Spleen (tissue), 7 donors: ENCODE measurements around the gene DMRTC2.

Experiments
- CTCF ChIP-seq, 11 experiments: fragments of 200-600 bp in 7 of 11; fragments of 450-650 bp in 4 of 11; sonication (generic) in 4 of 11; IDR thresholded peaks in 8 of 11; conservative IDR thresholded peaks in 3 of 11; 1 replicate in 7 of 11; 2 replicates in 4 of 11; pipeline versions ENCODE4 v1.4.0 to v1.8.0; 2016 to 2021; ENCODE audit warnings: antibody characterized with exemption in 11 of 11, inconsistent platforms in 4 of 11, mild to moderate bottlenecking in 1 of 11
- POLR2A ChIP-seq, 3 donors: fragments of 450-650 bp; IDR thresholded peaks; one replicate each; pipeline ENCODE4 v1.5.1; 2017; ENCODE audit warnings: antibody characterized with exemption in 3 of 3, mild to moderate bottlenecking in 1 of 3
- donor health status: DM: no; HTN: no; CAD: no; lungs with moderate emphysema.
- donor health status: DM: no; HTN: no; CAD: no.
- donor health status: DM: no; HTN: no; CAD: no.

GRCh38 chr19:41816761-41817160 is 28.1 kb upstream of the DMRTC2 start:
- no peak for TF ChIP-seq POLR2A (IDR thresholded peaks at IDR 0.05)
- TF ChIP-seq CTCF (IDR thresholded peaks at IDR 0.05 in 8 of 11, conservative IDR thresholded peaks at IDR 0.05 in 3 of 11), result no peak
